H1 (cell line): ENCODE results near the gene SSX2IP. TPM values are rescaled to one million over a fixed set of nuclear protein-coding genes. Genes with fewer than 3 reads are reported as not detected.

ENCODE experiments used
- CTCF ChIA-PET: fragments of 300-600 bp; sonication (Branson Sonifier 250); formaldehyde crosslinking; loops from one replicate; lab custom pipeline; 2021; ENCODE audit not compliant: partially characterized antibody; lab: Charles Lee
- POLR2A ChIA-PET: fragments of 300-600 bp; sonication (Branson Sonifier 250); formaldehyde crosslinking; loops from one replicate; lab custom pipeline; 2021; ENCODE audit warnings: inconsistent platforms; ENCODE audit not compliant: partially characterized antibody; lab: Charles Lee
- DNase-seq, 2 experiments: peaks; one replicate each; pipeline versions ENCODE4 v3.0.0 to v3.0.0-alpha.2; 2010 to 2022; ENCODE audit warnings: low spot score in 2 of 2, low read depth in 1 of 2, mixed read lengths in 1 of 2
- FAIRE-seq: peaks from 2 replicates; lab custom pipeline; 2011; peaks lifted over from hg19 to GRCh38; lab: Jason Lieb, UNC
- H2AFZ ChIP-seq: 2 replicates; pipeline ENCODE4 v1.8.1; 2012; ENCODE audit warnings: low read length, inconsistent platforms
- H2AK5ac ChIP-seq: 2 replicates; pipeline ENCODE4 v1.6.1; 2013; ENCODE audit warnings: low read depth, low read length
- H2BK120ac ChIP-seq: replicated peaks from 2 replicates; pipeline ENCODE3; 2013; ENCODE audit warnings: low read depth, low read length, inconsistent platforms
- H2BK12ac ChIP-seq: 2 replicates; pipeline ENCODE4 v1.6.1; 2013; ENCODE audit warnings: low read depth, low read length
- H2BK15ac ChIP-seq: 2 replicates; pipeline ENCODE4 v1.6.1; 2013; ENCODE audit warnings: low read length
- H2BK20ac ChIP-seq: 2 replicates; pipeline ENCODE4 v1.6.1; 2013; ENCODE audit warnings: low read length
- H2BK5ac ChIP-seq: 2 replicates; pipeline ENCODE4 v1.6.1; 2013; ENCODE audit warnings: low read depth, low read length
- H3K14ac ChIP-seq: 2 replicates; pipeline ENCODE4 v1.6.1; 2013; ENCODE audit warnings: inconsistent platforms; ENCODE audit not compliant: insufficient read length
- H3K18ac ChIP-seq: 2 replicates; pipeline ENCODE4 v1.6.1; 2013; ENCODE audit warnings: low read length; ENCODE audit errors: extremely low read depth
- H3K23ac ChIP-seq: 2 replicates; pipeline ENCODE4 v1.6.1; 2013; ENCODE audit warnings: inconsistent platforms; ENCODE audit not compliant: insufficient read length
- H3K23me2 ChIP-seq: 2 replicates; pipeline ENCODE4 v1.6.1; 2013; ENCODE audit warnings: low read depth, low read length
- H3K27ac ChIP-seq: 2 replicates; pipeline ENCODE4 v1.6.1; 2011; ENCODE audit warnings: low read depth, low read length, inconsistent platforms
- H3K27me3 ChIP-seq, 4 experiments: replicated peaks in 1 of 4; 1 replicate in 1 of 4; 2 replicates in 3 of 4; pipeline versions ENCODE4 v1.6.1 to v1.8.1; 2011 to 2013; ENCODE audit warnings: low read length in 3 of 4, mild to moderate bottlenecking in 3 of 4, inconsistent platforms in 2 of 4, mixed read lengths in 2 of 4, moderate library complexity in 1 of 4; ENCODE audit not compliant: control insufficient read depth in 3 of 4, insufficient read depth in 3 of 4; ENCODE audit errors: extremely low read depth in 1 of 4
- H3K36me3 ChIP-seq, 4 experiments: 2 replicates each; pipeline versions ENCODE4 v1.6.1 to v1.8.1; 2011 to 2013; ENCODE audit warnings: mild to moderate bottlenecking in 4 of 4, low read length in 3 of 4, moderate library complexity in 2 of 4, control low read depth in 1 of 4, inconsistent platforms in 1 of 4; ENCODE audit not compliant: insufficient read depth in 4 of 4, control insufficient read depth in 2 of 4
- H3K4ac ChIP-seq: replicated peaks from 2 replicates; pipeline ENCODE3; 2013; ENCODE audit warnings: low read length, low read depth, mixed read lengths, inconsistent platforms; ENCODE audit not compliant: insufficient read length
- H3K4me1 ChIP-seq, 4 experiments: replicated peaks in 1 of 4; 1 replicate in 1 of 4; 2 replicates in 3 of 4; pipeline versions ENCODE4 v1.6.1 to v1.8.1; 2011 to 2013; ENCODE audit warnings: low read length in 3 of 4, inconsistent platforms in 2 of 4, mixed read lengths in 1 of 4; ENCODE audit not compliant: insufficient read depth in 4 of 4, control insufficient read depth in 3 of 4
- H3K4me2 ChIP-seq, 2 experiments: 2 replicates each; pipeline versions ENCODE4 v1.6.1 to v1.8.1; 2011 to 2013; ENCODE audit warnings: low read depth in 2 of 2, low read length in 2 of 2, control low read depth in 1 of 2, inconsistent platforms in 1 of 2, mild to moderate bottlenecking in 1 of 2; ENCODE audit not compliant: insufficient read depth in 1 of 2
- H3K4me3 ChIP-seq, 4 experiments: fragments of 200-600, 300-600 bp in 1 of 4; sonication (generic), shearing (Covaris generic), sonication (Bioruptor Twin) in 1 of 4; 2 replicates each; pipeline versions ENCODE4 v1.5.1 to v1.8.1; 2011 to 2016; ENCODE audit warnings: low read length in 4 of 4, low read depth in 3 of 4, control low read depth in 2 of 4, inconsistent platforms in 2 of 4, mild to moderate bottlenecking in 2 of 4, mixed read lengths in 1 of 4, moderate library complexity in 1 of 4; ENCODE audit not compliant: insufficient read depth in 2 of 4; ENCODE audit errors: extremely low read depth in 1 of 4
- H3K56ac ChIP-seq: replicated peaks from 2 replicates; pipeline ENCODE3; 2013; ENCODE audit warnings: low read depth, mild to moderate bottlenecking, mixed read lengths, low read length, inconsistent platforms; ENCODE audit not compliant: insufficient read length
- H3K79me1 ChIP-seq: 2 replicates; pipeline ENCODE4 v1.6.1; 2013; ENCODE audit warnings: low read depth, low read length, control low read depth
- H3K79me2 ChIP-seq, 2 experiments: 2 replicates each; pipeline versions ENCODE4 v1.6.1 to v1.8.1; 2012 to 2013; ENCODE audit warnings: low read length in 2 of 2, mild to moderate bottlenecking in 2 of 2, inconsistent platforms in 1 of 2; ENCODE audit not compliant: insufficient read depth in 2 of 2, control insufficient read depth in 1 of 2
- H3K9ac ChIP-seq, 4 experiments: replicated peaks in 1 of 4; 1 replicate in 1 of 4; 2 replicates in 3 of 4; pipeline versions ENCODE4 v1.6.1 to v1.8.1; 2011 to 2013; ENCODE audit warnings: low read depth in 3 of 4, low read length in 3 of 4, control low read depth in 2 of 4, mild to moderate bottlenecking in 2 of 4, moderate library complexity in 2 of 4, inconsistent platforms in 1 of 4; ENCODE audit errors: extremely low read depth in 1 of 4
- H3K9me3 ChIP-seq, 2 experiments: 2 replicates each; pipeline versions ENCODE4 v1.6.1 to v1.8.1; 2012 to 2013; ENCODE audit warnings: mild to moderate bottlenecking in 2 of 2, moderate library complexity in 2 of 2, control low read depth in 1 of 2, inconsistent platforms in 1 of 2, low read depth in 1 of 2, low read length in 1 of 2, mixed read lengths in 1 of 2; ENCODE audit not compliant: insufficient read depth in 2 of 2
- H4K20me1 ChIP-seq, 2 experiments: replicated peaks in 1 of 2; 2 replicates each; pipeline versions ENCODE3 to v1.8.1; 2011 to 2013; ENCODE audit warnings: inconsistent platforms in 2 of 2, low read length in 2 of 2, mild to moderate bottlenecking in 1 of 2; ENCODE audit not compliant: insufficient read depth in 2 of 2, control insufficient read depth in 1 of 2
- H4K5ac ChIP-seq: 2 replicates; pipeline ENCODE4 v1.6.1; 2013; ENCODE audit warnings: low read length, low read depth, mixed read lengths, inconsistent platforms; ENCODE audit not compliant: insufficient read length
- H4K8ac ChIP-seq: 2 replicates; pipeline ENCODE4 v1.8.0; 2013; ENCODE audit warnings: mild to moderate bottlenecking, moderate library complexity, low read length, inconsistent platforms; ENCODE audit not compliant: insufficient read depth; ENCODE audit errors: extremely low read depth
- H4K91ac ChIP-seq: replicated peaks from 2 replicates; pipeline ENCODE3; 2013; ENCODE audit warnings: low read length, mixed read lengths, inconsistent platforms; ENCODE audit not compliant: insufficient read length
- BCL11A ChIP-seq, 2 experiments: IDR thresholded peaks; one replicate each; pipeline ENCODE4 v1.6.1; 2011; ENCODE audit warnings: low read depth in 2 of 2, low read length in 2 of 2, mild to moderate bottlenecking in 2 of 2
- CBX8 ChIP-seq: fragments of 300-800, 300-1000 bp; sonication (generic); IDR thresholded peaks from 2 replicates; pipeline ENCODE4 v1.7.1; 2016; ENCODE audit warnings: low read depth, low read length, borderline replicate concordance
- HDAC2 ChIP-seq, 2 experiments: fragments of 300-600 bp in 1 of 2; sonication (generic) in 1 of 2; IDR thresholded peaks; 2 replicates each; pipeline ENCODE4 v1.6.1; 2011 to 2012; ENCODE audit warnings: low read depth in 2 of 2, low read length in 2 of 2, mild to moderate bottlenecking in 2 of 2, moderate library complexity in 2 of 2, borderline replicate concordance in 1 of 2, inconsistent platforms in 1 of 2
- JUN ChIP-seq: IDR thresholded peaks from 2 replicates; pipeline ENCODE4 v1.6.1; 2011; ENCODE audit warnings: low read depth, mild to moderate bottlenecking, improper control_type of control experiment, low read length
- SIRT6 ChIP-seq: IDR thresholded peaks from one replicate; pipeline ENCODE4 v1.7.1; 2012; ENCODE audit warnings: low read length, inconsistent platforms
- SIX5 ChIP-seq: IDR thresholded peaks from 2 replicates; pipeline ENCODE4 v1.6.1; 2011; ENCODE audit warnings: mild to moderate bottlenecking, low read depth, low read length
- YY1 ChIP-seq: IDR thresholded peaks from 2 replicates; pipeline ENCODE4 v1.6.1; 2011; ENCODE audit warnings: low read depth, mild to moderate bottlenecking, low read length
- WGBS, 2 experiments: shearing (Covaris generic) in 1 of 2; methylation state at CpG; one replicate each; pipeline versions ENCODE4 v1.1.6 to v1.1.7; 2013 to 2015; ENCODE audit warnings: low lambda C conversion rate in 2 of 2, mixed read lengths in 2 of 2, inconsistent platforms in 1 of 2, low coverage in 1 of 2, missing lambda C conversion rate in 1 of 2; ENCODE audit not compliant: insufficient replicate concordance in 2 of 2, insufficient coverage in 1 of 2, insufficient read length in 1 of 2; ENCODE audit errors: extremely low coverage in 1 of 2, missing lambda C conversion rate in 1 of 2; 5-methylcytosine and 5-hydroxymethylcytosine counted together
- polyA plus RNA-seq, 7 experiments: library from polyadenylated mRNA; depleted of rRNA in 3 of 7; stranded (reverse) in 5 of 7; unstranded in 2 of 7; fragments of >200 nt in 5 of 7; fragments of 200-250 nt in 2 of 7; gene quantifications; 1 replicate in 5 of 7; 2 replicates in 1 of 7; 4 replicates in 1 of 7; pipeline versions ENCODE4 v1.2.1 to v1.2.3, GENCODE V29; 2011 to 2013; ENCODE audit warnings: missing spikeins in 2 of 7, mixed read lengths in 2 of 7
- total RNA-seq: library from RNA; stranded (reverse); fragmentation: NEBNext Ultra II Directional; extraction: Animal tissue kit (Norgen Biotek cat#: 25700); gene quantifications from 2 replicates; pipeline ENCODE4 v1.2.1, GENCODE V29; 2021

SSX2IP gene
- total and polyA plus RNA-seq, 2 of the 8 experiments (the other 6 are each of a cell fraction or from before 2014, with no cell fraction given), result 4.0 to 31.3 TPM

- Histone ChIP-seq H2BK120ac (no peak overlapping the region), H3K14ac (no peak overlapping the region), H3K36me3 (no peaks in the 10 kb centered on the region), H3K27me3 (no peaks in the 10 kb centered on the region), H2AFZ (peak overlapping the region; percentile 43; the same call in 1 of the 2 replicates), H4K20me1 (no peaks in the 10 kb centered on the region), H3K79me1 (no peaks in the 10 kb centered on the region), H3K56ac (no peak overlapping the region), H2BK20ac (no peak overlapping the region), H3K4ac (no peak overlapping the region), H2BK15ac (no peak overlapping the region), H3K9ac (no peak overlapping the region), H3K79me2 (no peaks in the 10 kb centered on the region), H3K18ac (no peak overlapping the region), H2BK12ac (no peak overlapping the region), H3K23me2 (no peaks in the 10 kb centered on the region), H3K23ac (no peak overlapping the region), H3K4me2 (no peak overlapping the region), H3K9me3 (no peaks in the 10 kb centered on the region), H4K5ac (no peak overlapping the region), H3K4me3 (no peak overlapping the region), H2AK5ac (no peak overlapping the region), H4K8ac (no peak overlapping the region), H2BK5ac (no peak overlapping the region), H4K91ac (no peak overlapping the region), H3K27ac (no peak overlapping the region), H3K4me1 (peaks cover 0 to 14% (median 8%) of the 10 kb centered on the region in 4 experiments; a peak in 5 of 7 replicates)
- ChIA-PET CTCF (interaction anchor here (0.7 to 4.9 kb wide), 7 partner anchors 10 to 49 kb away, joined by 3 to 50 read pairs (median 4); no protein-coding TSS in a partner anchor), POLR2A (interaction anchor here (1.1 kb wide), 1 partner anchor 21 kb away, joined by 3 read pairs; no protein-coding TSS in a partner anchor)
- WGBS, 2 experiments, result 94% methylated on average over 4 of the region's 4 CpGs; no CpG with 5 or more reads in 1 of the 2 experiments
- DNase-seq (no peak), FAIRE-seq (no peak)
- TF ChIP-seq HDAC2 (IDR thresholded peaks at IDR 0.05; ENCODE audit: borderline replicate concordance in 1 of 2, low read depth in 2 of 2, low read length in 2 of 2), result no peak
- no peak for TF ChIP-seq BCL11A (IDR thresholded peaks at IDR 0.05; ENCODE audit: low read depth in 2 of 2, low read length in 2 of 2)
- no peak for TF ChIP-seq SIX5
- TF ChIP-seq YY1, result no peak
- no peak for TF ChIP-seq SIRT6
- no peak for TF ChIP-seq JUN
- no peak for TF ChIP-seq CBX8
Observed at GRCh38 chr1:84737590-84737989, 47.3 kb upstream of the SSX2IP start.
